Activated naive CD8-positive, alpha-beta T cell treated with anti-CD3 and anti-CD28 coated beads for 36 hours (primary cell): ENCODE results near the gene H6PD. TPM values are rescaled to one million over a fixed set of nuclear protein-coding genes. Genes with fewer than 3 reads are reported as not detected.
A peak's percentile ranks its signal among the peaks of the same experiment; 100 is the strongest.

Source experiments
- DNase-seq: peaks from one replicate; pipeline ENCODE4 v3.0.0; 2021
- H3K27ac Mint-ChIP-seq: one replicate; pipeline ENCODE4 v1.8.0; 2022; ENCODE audit warnings: mild to moderate bottlenecking, moderate library complexity, mixed read lengths
- H3K27me3 Mint-ChIP-seq: one replicate; pipeline ENCODE4 v1.8.0; 2022; ENCODE audit warnings: mild to moderate bottlenecking, mixed read lengths
- H3K36me3 Mint-ChIP-seq: one replicate; pipeline ENCODE4 v1.8.0; 2021; ENCODE audit warnings: mild to moderate bottlenecking, mixed read lengths
- H3K4me1 Mint-ChIP-seq: one replicate; pipeline ENCODE4 v1.8.0; 2021; ENCODE audit warnings: mixed read lengths
- H3K4me3 Mint-ChIP-seq: one replicate; pipeline ENCODE4 v1.8.0; 2022; ENCODE audit warnings: mild to moderate bottlenecking, moderate library complexity, mixed read lengths
- H3K9me3 Mint-ChIP-seq: one replicate; pipeline ENCODE4 v1.8.0; 2022; ENCODE audit warnings: mixed read lengths
- total RNA-seq, 2 experiments: library from RNA; stranded (reverse); gene quantifications; one replicate each; pipeline ENCODE4 v1.2.3, GENCODE V29; 2021

The H6PD gene
- total RNA-seq, 2 experiments from 2014 or later, result 5.7 to 5.9 TPM

DNA sequence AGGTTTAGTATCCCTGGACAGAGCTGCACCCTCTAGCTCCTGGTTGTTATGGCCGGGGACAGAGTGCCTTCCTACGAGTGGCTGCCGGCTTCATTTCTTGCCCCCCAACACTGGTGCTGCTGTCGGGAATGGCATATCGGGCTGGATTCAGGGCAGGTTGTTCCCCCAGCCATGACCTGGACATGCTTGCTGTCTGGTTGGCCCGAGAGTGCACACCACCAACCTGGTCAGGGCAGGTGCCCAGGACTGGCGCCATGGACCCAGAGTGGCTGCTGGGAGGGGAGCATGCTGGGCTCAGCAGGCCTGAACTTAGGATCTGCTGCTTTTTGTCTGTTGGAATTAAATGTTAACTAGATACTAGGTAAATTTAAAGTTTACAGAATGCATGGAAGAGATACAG lies 21.8 kb downstream of the H6PD start:
- no peak overlapping the region for H3K4me3 Mint-ChIP-seq
- H3K4me1 Mint-ChIP-seq, result peaks cover 8% of the 10 kb centered on the region
- DNase-seq, result no peak
- H3K36me3 Mint-ChIP-seq, result peaks cover 30% of the 10 kb centered on the region
- peaks cover 15% of the 10 kb centered on the region for H3K9me3 Mint-ChIP-seq
- H3K27ac Mint-ChIP-seq, result no peak overlapping the region
- no peaks in the 10 kb centered on the region for H3K27me3 Mint-ChIP-seq

DNA sequence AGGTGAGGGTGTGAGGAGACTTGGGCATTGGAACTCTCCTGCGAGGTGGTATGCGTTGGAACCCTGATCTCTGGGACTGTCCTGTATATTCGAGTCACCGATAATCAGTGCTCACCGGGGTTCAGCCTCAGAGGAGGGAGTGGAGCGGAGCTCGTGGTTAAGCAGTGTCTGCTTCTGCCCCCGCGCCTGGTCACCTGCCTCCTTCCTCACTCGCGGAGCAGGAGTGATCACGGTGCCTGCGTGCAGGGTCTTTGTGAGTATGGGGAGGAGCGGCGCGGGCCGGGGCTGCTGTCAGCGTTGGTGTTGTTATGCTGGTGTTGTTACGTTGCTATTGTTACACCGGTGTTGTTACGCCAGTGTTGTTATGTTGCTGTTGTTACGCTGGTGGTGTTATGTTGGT lies 23.3 kb downstream of the H6PD start:
- H3K27ac Mint-ChIP-seq, result no peak overlapping the region
- DNase-seq, result no peak
- no peak overlapping the region for H3K4me3 Mint-ChIP-seq
- H3K36me3 Mint-ChIP-seq, result peaks cover 30% of the 10 kb centered on the region
- peaks cover 15% of the 10 kb centered on the region for H3K9me3 Mint-ChIP-seq
- no peaks in the 10 kb centered on the region for H3K27me3 Mint-ChIP-seq
- peaks cover 8% of the 10 kb centered on the region for H3K4me1 Mint-ChIP-seq

DNA sequence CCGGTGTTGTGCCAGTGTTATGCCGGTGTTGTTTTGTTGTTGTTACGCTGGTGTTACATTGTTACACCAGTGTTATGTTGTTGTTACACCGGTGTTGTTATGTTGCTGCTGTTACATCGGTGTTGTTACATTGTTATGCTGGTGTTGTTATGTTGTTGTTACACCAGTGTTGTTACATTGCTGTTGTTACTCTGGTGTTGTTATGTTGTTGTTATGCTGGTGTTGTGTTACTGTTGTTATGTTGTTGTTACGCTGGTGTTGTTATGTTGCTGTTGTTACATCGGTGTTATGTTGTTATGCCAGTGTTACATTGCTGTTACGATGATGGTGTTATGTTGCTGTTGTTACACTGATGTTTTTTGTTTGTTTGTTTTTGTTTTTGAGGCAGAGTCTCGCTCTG lies 24.1 kb downstream of the H6PD start:
- H3K4me1 Mint-ChIP-seq, result peaks cover 8% of the 10 kb centered on the region
- no peak overlapping the region for H3K4me3 Mint-ChIP-seq
- H3K36me3 Mint-ChIP-seq, result peaks cover 30% of the 10 kb centered on the region
- no peak overlapping the region for H3K27ac Mint-ChIP-seq
- no peak for DNase-seq
- peaks cover 15% of the 10 kb centered on the region for H3K9me3 Mint-ChIP-seq
- H3K27me3 Mint-ChIP-seq, result no peaks in the 10 kb centered on the region

DNA sequence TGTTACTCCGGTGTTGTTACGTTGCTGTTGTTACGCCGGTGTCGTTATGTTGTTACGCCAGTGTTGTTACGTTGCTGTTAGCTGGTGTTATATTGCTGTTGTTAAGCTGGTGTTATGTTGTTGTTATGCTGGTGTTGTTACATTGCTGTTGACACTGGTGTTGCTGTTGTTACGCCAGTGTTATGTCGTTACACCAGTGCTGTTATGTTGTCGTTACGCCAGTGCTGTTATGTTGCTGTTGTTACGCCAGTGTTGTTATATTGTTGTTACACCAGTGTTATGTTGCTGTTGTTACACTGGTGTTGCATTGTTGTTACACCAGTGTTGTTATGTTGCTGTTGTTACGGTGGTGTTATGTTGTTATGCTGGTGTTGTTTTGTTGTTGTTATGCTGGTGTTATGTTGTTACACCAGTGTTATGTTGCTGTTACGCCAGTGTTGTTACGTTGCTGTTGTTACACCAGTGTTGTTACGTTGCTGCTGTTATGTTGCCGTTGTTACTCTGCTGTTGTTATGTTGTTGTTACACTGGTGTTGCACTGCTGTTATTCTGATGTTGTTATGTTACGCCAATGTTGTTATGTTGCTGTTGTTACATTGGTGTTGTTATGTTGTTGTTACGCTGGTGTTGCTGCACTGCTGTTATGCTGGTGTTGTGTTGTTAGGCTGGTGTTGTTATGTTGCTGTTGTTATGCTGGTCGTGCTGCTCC lies 25.6 kb downstream of the H6PD start:
- Mint-ChIP-seq H3K4me1 (peaks cover 5% of the 10 kb centered on the region), H3K27me3 (no peaks in the 10 kb centered on the region), H3K9me3 (peaks cover 15% of the 10 kb centered on the region), H3K4me3 (no peak overlapping the region), H3K36me3 (peaks cover 30% of the 10 kb centered on the region), H3K27ac (no peak overlapping the region)
- DNase-seq, result no peak

DNA sequence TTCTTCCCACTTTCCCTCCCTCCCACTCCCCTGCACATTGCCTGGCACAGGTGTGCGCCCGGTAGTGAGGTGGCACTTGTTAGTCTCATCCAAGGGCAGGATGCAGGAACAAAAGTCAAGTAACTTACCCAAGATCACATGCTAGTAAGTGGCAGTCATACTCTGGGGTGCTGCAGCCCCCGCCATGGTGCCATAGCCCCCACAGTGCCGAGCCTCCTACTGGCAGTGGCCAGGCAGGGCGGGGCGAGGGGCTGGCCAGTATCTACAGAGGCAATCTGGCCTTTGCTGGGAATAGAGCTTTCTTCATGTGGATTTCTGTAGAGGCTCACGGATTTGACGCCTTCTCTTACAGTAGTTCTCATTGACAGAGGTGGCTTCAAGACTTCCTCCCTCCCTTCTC lies 26.9 kb downstream of the H6PD start:
- Mint-ChIP-seq H3K4me3 (no peak overlapping the region), H3K27ac (no peak overlapping the region)

DNA sequence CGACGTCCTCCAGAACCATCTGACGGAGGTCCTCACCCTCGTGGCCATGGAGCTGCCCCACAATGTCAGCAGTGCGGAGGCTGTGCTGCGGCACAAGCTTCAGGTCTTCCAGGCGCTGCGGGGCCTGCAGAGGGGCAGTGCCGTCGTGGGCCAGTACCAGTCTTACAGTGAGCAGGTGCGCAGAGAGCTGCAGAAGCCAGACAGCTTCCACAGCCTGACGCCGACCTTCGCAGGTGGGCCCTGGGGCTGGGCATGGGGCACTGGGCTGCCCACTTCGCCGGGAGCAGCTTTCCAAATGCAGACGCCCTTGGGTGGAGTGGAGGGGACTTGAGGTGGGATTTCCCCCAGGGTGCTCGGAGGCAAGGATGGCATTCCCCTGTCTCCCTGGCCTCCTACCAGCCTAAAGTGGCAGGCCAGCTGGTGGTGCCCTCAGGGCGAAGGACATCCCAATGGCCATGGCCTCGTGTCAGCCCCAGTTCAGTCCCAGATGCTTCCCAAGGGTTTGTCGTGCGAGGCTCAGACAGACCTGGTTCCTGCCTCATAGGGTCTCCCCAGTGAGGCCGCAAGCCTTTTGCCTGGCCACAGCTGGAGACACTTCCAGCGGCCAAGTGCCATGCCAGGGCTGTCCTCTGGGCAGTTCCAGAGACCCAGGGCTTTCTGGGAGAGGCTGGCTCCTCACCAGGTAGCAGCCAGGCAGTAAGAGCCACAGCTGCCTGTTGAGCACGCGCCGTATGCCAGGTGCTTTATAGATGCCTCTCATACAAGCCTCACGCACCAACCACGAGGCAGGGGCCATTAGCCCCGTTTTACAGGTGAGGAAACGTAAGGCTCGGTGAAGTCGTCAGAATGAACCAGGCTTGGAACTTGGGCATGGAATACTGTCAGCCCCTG lies 27.8 kb downstream of the H6PD start:
- peaks cover 30% of the 10 kb centered on the region for H3K36me3 Mint-ChIP-seq
- no peaks in the 10 kb centered on the region for H3K27me3 Mint-ChIP-seq
- peaks cover 15% of the 10 kb centered on the region for H3K9me3 Mint-ChIP-seq
- H3K27ac Mint-ChIP-seq, result no peak overlapping the region
- H3K4me3 Mint-ChIP-seq, result no peak overlapping the region
- peaks cover 3% of the 10 kb centered on the region for H3K4me1 Mint-ChIP-seq
- no peak for DNase-seq

More for the DNA sequence above, 26.9 kb downstream of the H6PD start:
- no peak for DNase-seq
- Mint-ChIP-seq H3K9me3 (peaks cover 15% of the 10 kb centered on the region), H3K36me3 (peaks cover 30% of the 10 kb centered on the region), H3K4me1 (peaks cover 5% of the 10 kb centered on the region), H3K27me3 (no peaks in the 10 kb centered on the region)

DNA sequence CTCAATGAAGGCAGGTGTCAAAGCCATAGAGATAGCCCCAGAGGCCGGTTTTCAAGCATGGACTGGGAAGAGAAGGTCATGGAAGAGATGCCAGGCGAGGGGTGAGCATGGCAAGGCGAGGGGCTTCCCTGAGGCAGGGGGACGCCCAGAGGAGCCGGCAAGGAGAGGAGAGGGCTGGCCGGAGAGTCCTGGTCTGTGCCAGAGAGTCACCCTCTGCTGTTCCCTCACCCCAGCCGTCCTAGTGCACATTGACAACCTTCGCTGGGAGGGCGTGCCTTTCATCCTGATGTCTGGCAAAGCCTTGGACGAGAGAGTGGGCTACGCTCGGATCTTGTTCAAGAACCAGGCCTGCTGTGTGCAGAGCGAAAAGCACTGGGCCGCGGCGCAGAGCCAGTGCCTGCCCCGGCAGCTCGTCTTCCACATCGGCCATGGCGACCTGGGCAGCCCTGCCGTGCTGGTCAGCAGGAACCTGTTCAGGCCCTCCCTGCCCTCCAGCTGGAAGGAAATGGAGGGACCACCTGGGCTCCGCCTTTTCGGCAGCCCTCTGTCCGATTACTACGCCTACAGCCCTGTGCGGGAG lies 28.8 kb downstream of the H6PD start:
- Mint-ChIP-seq H3K9me3 (peaks cover 10% of the 10 kb centered on the region), H3K36me3 (peaks cover 22% of the 10 kb centered on the region), H3K27me3 (no peaks in the 10 kb centered on the region), H3K4me1 (peaks cover 3% of the 10 kb centered on the region), H3K4me3 (no peak overlapping the region), H3K27ac (no peak overlapping the region)
- DNase-seq, result no peak

DNA sequence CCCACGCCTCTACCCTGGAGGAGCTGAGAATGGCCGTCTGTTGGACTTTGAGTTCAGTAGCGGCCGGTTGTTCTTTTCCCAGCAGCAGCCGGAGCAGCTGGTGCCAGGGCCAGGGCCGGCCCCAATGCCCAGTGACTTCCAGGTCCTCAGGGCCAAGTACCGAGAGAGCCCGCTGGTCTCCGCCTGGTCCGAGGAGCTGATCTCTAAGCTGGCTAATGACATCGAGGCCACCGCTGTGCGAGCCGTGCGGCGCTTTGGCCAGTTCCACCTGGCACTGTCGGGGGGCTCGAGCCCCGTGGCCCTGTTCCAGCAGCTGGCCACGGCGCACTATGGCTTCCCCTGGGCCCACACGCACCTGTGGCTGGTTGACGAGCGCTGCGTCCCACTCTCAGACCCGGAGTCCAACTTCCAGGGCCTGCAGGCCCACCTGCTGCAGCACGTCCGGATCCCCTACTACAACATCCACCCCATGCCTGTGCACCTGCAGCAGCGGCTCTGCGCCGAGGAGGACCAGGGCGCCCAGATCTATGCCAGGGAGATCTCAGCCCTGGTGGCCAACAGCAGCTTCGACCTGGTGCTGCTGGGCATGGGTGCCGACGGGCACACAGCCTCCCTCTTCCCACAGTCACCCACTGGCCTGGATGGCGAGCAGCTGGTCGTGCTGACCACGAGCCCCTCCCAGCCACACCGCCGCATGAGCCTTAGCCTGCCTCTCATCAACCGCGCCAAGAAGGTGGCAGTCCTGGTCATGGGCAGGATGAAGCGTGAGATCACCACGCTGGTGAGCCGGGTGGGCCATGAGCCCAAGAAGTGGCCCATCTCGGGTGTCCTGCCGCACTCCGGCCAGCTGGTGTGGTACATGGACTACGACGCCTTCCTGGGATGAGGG lies 29.7 kb downstream of the H6PD start:
- no peak overlapping the region for H3K4me3 Mint-ChIP-seq
- H3K27me3 Mint-ChIP-seq, result no peaks in the 10 kb centered on the region
- no peaks in the 10 kb centered on the region for H3K4me1 Mint-ChIP-seq
- peaks cover 14% of the 10 kb centered on the region for H3K36me3 Mint-ChIP-seq
- H3K9me3 Mint-ChIP-seq, result peaks cover 6% of the 10 kb centered on the region
- H3K27ac Mint-ChIP-seq, result no peak overlapping the region
- DNase-seq, result no peak

DNA sequence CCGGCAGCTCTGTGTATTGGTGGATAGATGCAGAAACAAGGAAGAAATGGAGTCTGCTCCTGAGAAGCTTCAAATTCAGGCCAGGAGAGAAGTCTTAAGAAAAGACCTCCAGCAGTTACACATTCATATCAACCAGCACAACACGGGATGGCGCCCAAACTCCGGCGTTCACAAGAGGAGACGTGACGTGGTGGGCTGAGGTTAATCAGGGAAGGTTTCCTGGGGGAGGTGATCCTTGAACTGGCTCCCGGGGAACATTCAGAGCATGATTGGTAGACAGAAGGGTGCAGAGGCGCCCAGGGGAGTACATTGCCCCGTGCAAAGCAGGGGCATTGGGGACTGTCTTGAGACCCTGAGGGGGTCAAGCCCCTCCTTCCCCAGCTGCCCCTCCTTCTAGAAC lies 30.5 kb downstream of the H6PD start:
- no peak for DNase-seq
- Mint-ChIP-seq H3K4me3 (no peak overlapping the region), H3K9me3 (peaks cover 2% of the 10 kb centered on the region), H3K27ac (no peak overlapping the region), H3K27me3 (no peaks in the 10 kb centered on the region), H3K4me1 (no peaks in the 10 kb centered on the region), H3K36me3 (peaks cover 6% of the 10 kb centered on the region)

DNA sequence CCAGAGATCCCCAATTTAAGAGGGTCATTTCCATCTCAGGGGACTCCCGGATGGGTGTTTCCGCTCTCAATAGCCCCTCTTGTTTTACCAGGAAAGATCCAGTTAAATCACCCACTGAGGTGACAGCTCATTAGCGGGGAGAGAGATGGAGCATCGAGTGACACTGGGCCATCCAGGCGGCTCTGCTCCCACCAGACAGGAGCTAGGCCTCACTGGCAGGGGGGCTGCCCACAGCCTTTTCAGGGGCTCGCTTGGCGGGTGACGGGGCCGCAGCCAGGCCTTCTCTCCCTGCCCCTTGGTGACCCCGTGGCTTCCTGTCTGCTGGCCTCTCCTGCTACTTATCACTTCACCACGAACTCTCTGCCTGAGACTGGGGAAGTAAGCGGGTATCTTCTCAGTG lies 31.4 kb downstream of the H6PD start:
- Mint-ChIP-seq H3K36me3 (peaks cover under 1% of the 10 kb centered on the region), H3K9me3 (no peaks in the 10 kb centered on the region), H3K27ac (no peak overlapping the region), H3K4me1 (no peaks in the 10 kb centered on the region), H3K4me3 (no peak overlapping the region), H3K27me3 (no peaks in the 10 kb centered on the region)
- DNase-seq, result no peak

DNA sequence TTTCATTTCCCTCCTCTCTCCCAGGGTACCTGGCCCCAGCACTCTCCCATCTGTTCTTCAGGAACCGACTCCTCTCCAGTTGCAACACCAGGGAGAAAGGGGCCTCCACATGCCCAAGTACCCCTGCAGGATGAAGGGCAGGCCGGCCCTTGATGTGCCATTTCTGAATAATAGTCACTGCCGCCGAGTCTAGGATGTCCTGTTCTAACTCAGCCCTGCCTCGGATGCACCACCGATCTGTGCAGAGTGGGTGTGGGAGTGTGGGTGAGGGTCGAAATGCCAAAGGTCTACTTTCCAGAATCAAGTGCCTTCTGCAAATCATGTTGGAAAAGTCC lies 32.7 kb downstream of the H6PD start:
- no peaks in the 10 kb centered on the region for H3K4me1 Mint-ChIP-seq
- no peak overlapping the region for H3K4me3 Mint-ChIP-seq
- H3K36me3 Mint-ChIP-seq, result no peaks in the 10 kb centered on the region
- no peaks in the 10 kb centered on the region for H3K9me3 Mint-ChIP-seq
- peak overlapping the region; percentile 43 for H3K27ac Mint-ChIP-seq
- H3K27me3 Mint-ChIP-seq, result no peaks in the 10 kb centered on the region
- DNase-seq, result no peak

DNA sequence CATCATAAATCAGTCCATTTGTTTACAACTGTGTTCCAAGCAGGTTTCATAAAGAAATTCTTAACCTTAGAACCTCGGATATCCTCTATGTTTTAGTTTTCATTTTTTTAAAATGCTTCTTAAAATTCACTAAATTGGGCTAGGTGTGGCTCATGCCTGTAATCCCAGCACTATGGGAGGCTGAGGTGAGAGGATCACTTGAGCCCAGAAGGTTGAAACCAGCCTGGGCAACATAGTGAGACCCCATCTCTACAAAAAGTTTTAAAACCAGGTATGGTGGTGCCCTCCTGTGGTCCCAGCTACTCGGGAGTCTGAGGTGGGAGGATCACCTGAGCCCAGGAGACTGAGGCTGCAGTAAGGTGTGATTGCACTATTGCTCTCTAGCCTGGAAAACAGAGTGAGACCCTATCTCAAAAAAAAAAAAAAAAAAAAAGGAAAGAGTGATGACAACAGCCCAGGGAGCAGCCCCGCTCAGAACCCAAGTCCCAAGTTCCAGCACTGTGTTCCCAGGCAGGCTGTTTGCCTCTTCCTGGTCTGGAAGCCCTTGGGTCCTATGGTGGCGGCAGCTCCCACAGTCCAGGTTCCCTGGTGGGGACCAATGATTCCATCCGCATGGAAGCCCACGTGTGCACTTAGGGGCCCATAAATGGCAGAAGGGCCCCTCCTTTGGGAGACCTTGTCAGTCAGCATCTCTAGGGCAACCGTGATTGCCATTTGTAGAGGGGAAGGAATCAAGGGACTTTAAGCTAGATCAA lies 33.4 kb downstream of the H6PD start:
- H3K36me3 Mint-ChIP-seq, result no peaks in the 10 kb centered on the region
- DNase-seq, result no peak
- no peaks in the 10 kb centered on the region for H3K27me3 Mint-ChIP-seq
- no peak overlapping the region for H3K27ac Mint-ChIP-seq
- H3K4me3 Mint-ChIP-seq, result no peak overlapping the region
- no peaks in the 10 kb centered on the region for H3K4me1 Mint-ChIP-seq
- no peaks in the 10 kb centered on the region for H3K9me3 Mint-ChIP-seq

DNA sequence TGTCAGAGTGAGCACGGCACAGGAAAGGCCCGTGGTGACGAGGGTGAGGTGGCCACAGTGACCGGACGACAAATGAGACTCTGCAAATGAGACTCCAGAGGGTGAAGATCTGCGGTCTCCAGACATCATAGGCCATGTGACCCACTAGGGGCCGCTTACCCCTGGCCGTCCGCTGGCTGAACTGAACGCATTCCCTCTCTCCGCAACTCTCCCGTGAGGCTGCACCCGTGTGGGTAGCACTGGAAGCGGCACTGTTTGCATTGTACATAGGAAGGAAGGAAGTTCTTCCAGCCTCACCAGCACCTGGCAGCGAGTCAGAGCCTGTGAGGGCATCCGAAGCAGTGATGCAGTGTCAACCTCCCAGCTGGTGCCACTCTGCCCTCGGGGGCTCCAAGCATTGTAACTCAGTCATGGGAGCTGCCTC lies 34.5 kb downstream of the H6PD start:
- H3K27ac Mint-ChIP-seq, result no peak overlapping the region
- H3K27me3 Mint-ChIP-seq, result no peaks in the 10 kb centered on the region
- H3K9me3 Mint-ChIP-seq, result no peaks in the 10 kb centered on the region
- H3K4me1 Mint-ChIP-seq, result no peaks in the 10 kb centered on the region
- no peak for DNase-seq
- no peak overlapping the region for H3K4me3 Mint-ChIP-seq
- H3K36me3 Mint-ChIP-seq, result no peaks in the 10 kb centered on the region

DNA sequence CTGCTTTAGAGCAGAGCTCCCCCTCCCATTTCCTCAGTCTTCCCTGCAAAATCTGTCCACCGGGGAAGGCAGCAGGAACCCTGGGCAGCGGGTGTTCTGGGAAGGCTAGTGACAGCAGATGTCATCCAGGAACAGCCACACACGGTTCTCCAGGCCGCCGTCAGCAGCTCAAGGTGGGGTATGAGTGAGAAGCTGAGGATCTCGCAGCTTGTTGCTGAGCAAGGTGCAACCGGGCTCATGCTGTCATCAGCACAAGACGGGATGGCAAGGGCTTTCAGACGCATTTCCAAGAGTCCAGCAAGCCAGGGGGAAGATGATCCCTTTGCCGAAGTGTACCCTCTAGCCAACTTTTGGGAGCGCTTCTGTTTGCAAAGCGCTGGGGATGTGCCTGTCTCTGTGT lies 35.1 kb downstream of the H6PD start:
- H3K4me3 Mint-ChIP-seq, result no peak overlapping the region
- no peak for DNase-seq
- H3K36me3 Mint-ChIP-seq, result no peaks in the 10 kb centered on the region
- no peak overlapping the region for H3K27ac Mint-ChIP-seq
- H3K4me1 Mint-ChIP-seq, result no peaks in the 10 kb centered on the region
- no peaks in the 10 kb centered on the region for H3K27me3 Mint-ChIP-seq
- H3K9me3 Mint-ChIP-seq, result no peaks in the 10 kb centered on the region
